ENCODE measurements around the gene DNAJC22. TPM values are rescaled to one million over a fixed set of nuclear protein-coding genes. Genes with fewer than 3 reads are reported as not detected.
"Not testable (repeated sequence)": the region's sequence is repeated elsewhere in the genome, so short reads cannot be mapped to it uniquely, and the experiment has no call there.

The DNAJC22 gene
- total and polyA plus RNA-seq, 2 experiments from 2014 or later, result 17.8 to 28.3 TPM

GRCh38 chr12:49375406-49375805 is 28.7 kb downstream of the DNAJC22 start:
- H3K79me2 ChIP-seq, result peaks cover 94% of the 10 kb centered on the region
- no peaks in the 10 kb centered on the region for H3K27me3 ChIP-seq
- no peaks in the 10 kb centered on the region for H3K4me1 ChIP-seq (ENCODE audit: insufficient read depth)
- DNase-seq (ENCODE audit: low spot score), result no peak
- H2AFZ ChIP-seq, result no peak overlapping the region
- peaks cover 26% of the 10 kb centered on the region for H4K20me1 ChIP-seq (ENCODE audit: insufficient read depth, poor library complexity, severe bottlenecking)
- no peaks in the 10 kb centered on the region for H3K36me3 ChIP-seq (replicated peaks; ENCODE audit: insufficient read depth, low read depth)
- no peak overlapping the region for H3K27ac ChIP-seq
- WGBS (ENCODE audit: low lambda C conversion rate, missing lambda C conversion rate), result 81% methylated on average over 1 of the region's 1 CpG
- TF ChIP-seq CTCF (IDR thresholded peaks at IDR 0.05; ENCODE audit: poor library complexity) (no peak), EZH2 (IDR thresholded peaks at IDR 0.05; ENCODE audit: borderline replicate concordance) (no peak), EZH2phosphoT487 (IDR thresholded peaks at IDR 0.05; ENCODE audit: low read depth, severe bottlenecking, unreplicated experiment) (no peak)
- no peaks in the 10 kb centered on the region for H3K9me2 ChIP-seq (replicated peaks; ENCODE audit: insufficient read depth)
- H3K4me2 ChIP-seq, result no peak overlapping the region
- no peak overlapping the region for H3K4me3 ChIP-seq
- no peaks in the 10 kb centered on the region for H3K9me3 ChIP-seq (ENCODE audit: low read depth)

GRCh38 chr12:49377386-49377785 is 30.7 kb downstream of the DNAJC22 start:
- no peak overlapping the region for H3K4me3 ChIP-seq
- no peak overlapping the region for H3K4me2 ChIP-seq
- no peaks in the 10 kb centered on the region for H3K27me3 ChIP-seq
- H3K9me3 ChIP-seq (ENCODE audit: low read depth), result no peaks in the 10 kb centered on the region
- H3K9me2 ChIP-seq (replicated peaks; ENCODE audit: insufficient read depth), result no peaks in the 10 kb centered on the region
- no peak overlapping the region for H3K27ac ChIP-seq
- H4K20me1 ChIP-seq (ENCODE audit: insufficient read depth, poor library complexity, severe bottlenecking), result peaks cover 35% of the 10 kb centered on the region
- H2AFZ ChIP-seq, result no peak overlapping the region
- TF ChIP-seq CTCF (IDR thresholded peaks at IDR 0.05; ENCODE audit: poor library complexity) (no peak), EZH2phosphoT487 (IDR thresholded peaks at IDR 0.05; ENCODE audit: low read depth, severe bottlenecking, unreplicated experiment) (no peak), EZH2 (IDR thresholded peaks at IDR 0.05; ENCODE audit: borderline replicate concordance) (no peak)
- no peaks in the 10 kb centered on the region for H3K4me1 ChIP-seq (ENCODE audit: insufficient read depth)
- no peaks in the 10 kb centered on the region for H3K36me3 ChIP-seq (replicated peaks; ENCODE audit: insufficient read depth, low read depth)
- DNase-seq (ENCODE audit: low spot score), result no peak
- 78% methylated on average over 2 of the region's 2 CpGs for WGBS (ENCODE audit: low lambda C conversion rate, missing lambda C conversion rate)
- H3K79me2 ChIP-seq, result peaks cover 93% of the 10 kb centered on the region

- H3K27me3 ChIP-seq; H3K36me3 ChIP-seq (replicated peaks; ENCODE audit: insufficient read depth, low read depth); H3K9me2 ChIP-seq (replicated peaks; ENCODE audit: insufficient read depth); H3K9me3 ChIP-seq (ENCODE audit: low read depth); H3K27ac ChIP-seq; H3K4me3 ChIP-seq; H2AFZ ChIP-seq; H3K4me2 ChIP-seq; H3K4me1 ChIP-seq (ENCODE audit: insufficient read depth); DNase-seq (ENCODE audit: low spot score): not testable (repeated sequence)
- H4K20me1 ChIP-seq (ENCODE audit: insufficient read depth, poor library complexity, severe bottlenecking), result peaks cover 44% of the 10 kb centered on the region
- peaks cover 94% of the 10 kb centered on the region for H3K79me2 ChIP-seq
- 88% methylated on average over 9 of the region's 9 CpGs for WGBS (ENCODE audit: low lambda C conversion rate, missing lambda C conversion rate)
These were observed 33.5 kb downstream of the DNAJC22 start for GRCh38 chr12:49380184-49380583.

GRCh38 chr12:49388682-49389386 is 42.1 kb downstream of the DNAJC22 start:
- H3K9me2 ChIP-seq (replicated peaks; ENCODE audit: insufficient read depth), result no peaks in the 10 kb centered on the region
- no peaks in the 10 kb centered on the region for H3K27me3 ChIP-seq
- no peaks in the 10 kb centered on the region for H3K36me3 ChIP-seq (replicated peaks; ENCODE audit: insufficient read depth, low read depth)
- no peak overlapping the region for H3K4me3 ChIP-seq
- no peaks in the 10 kb centered on the region for H3K9me3 ChIP-seq (ENCODE audit: low read depth)
- TF ChIP-seq EZH2phosphoT487 (IDR thresholded peaks at IDR 0.05; ENCODE audit: low read depth, severe bottlenecking, unreplicated experiment), result no peak
- no peak for TF ChIP-seq CTCF (IDR thresholded peaks at IDR 0.05; ENCODE audit: poor library complexity)
- TF ChIP-seq EZH2 (IDR thresholded peaks at IDR 0.05; ENCODE audit: borderline replicate concordance), result no peak
- H4K20me1 ChIP-seq (ENCODE audit: insufficient read depth, poor library complexity, severe bottlenecking), result peaks cover 9% of the 10 kb centered on the region
- no peak overlapping the region for H3K4me2 ChIP-seq
- peak; percentile 14 for DNase-seq (ENCODE audit: low spot score)
- H2AFZ ChIP-seq, result no peak overlapping the region
- H3K27ac ChIP-seq, result no peak overlapping the region
- peaks cover 76% of the 10 kb centered on the region for H3K79me2 ChIP-seq
- 73% methylated on average over 18 of the region's 18 CpGs for WGBS (ENCODE audit: low lambda C conversion rate, missing lambda C conversion rate)
- H3K4me1 ChIP-seq (ENCODE audit: insufficient read depth), result no peaks in the 10 kb centered on the region
